Renal cortex interstitium (tissue), 11 donors: ENCODE data around the gene PTBP2. TPM values are rescaled to one million over a fixed set of nuclear protein-coding genes. Genes with fewer than 3 reads are reported as not detected.
"Not testable (repeated sequence)": the region's sequence is repeated elsewhere in the genome, so short reads cannot be mapped to it uniquely, and the experiment has no call there.

Experiments used
- DNase-seq, 11 donors: peaks; one replicate each; pipeline ENCODE4 v3.0.0-alpha.2; 2013; ENCODE audit warnings: low read depth in 9 of 11, low spot score in 4 of 11; ENCODE audit errors: extremely low read depth in 1 of 11
- polyA plus RNA-seq, 3 donors: library from polyadenylated mRNA; unstranded; fragments of 120-200 nt; gene quantifications; one replicate each; pipeline ENCODE4 v1.2.1, GENCODE V29; 2013; ENCODE audit not compliant: insufficient read length in 3 of 3

Gene PTBP2
- polyA plus RNA-seq, 3 donors, result 37.4 to 57.6 (median 49.2) TPM

GRCh38 chr1:96782206-96782605 is 60.6 kb downstream of the PTBP2 start:
- DNase-seq, result no peak

GRCh38 chr1:96782856-96783255 is 61.3 kb downstream of the PTBP2 start:
- no peak for DNase-seq

GRCh38 chr1:96790599-96790998 is 69.0 kb downstream of the PTBP2 start:
- DNase-seq, result no peak

DNA sequence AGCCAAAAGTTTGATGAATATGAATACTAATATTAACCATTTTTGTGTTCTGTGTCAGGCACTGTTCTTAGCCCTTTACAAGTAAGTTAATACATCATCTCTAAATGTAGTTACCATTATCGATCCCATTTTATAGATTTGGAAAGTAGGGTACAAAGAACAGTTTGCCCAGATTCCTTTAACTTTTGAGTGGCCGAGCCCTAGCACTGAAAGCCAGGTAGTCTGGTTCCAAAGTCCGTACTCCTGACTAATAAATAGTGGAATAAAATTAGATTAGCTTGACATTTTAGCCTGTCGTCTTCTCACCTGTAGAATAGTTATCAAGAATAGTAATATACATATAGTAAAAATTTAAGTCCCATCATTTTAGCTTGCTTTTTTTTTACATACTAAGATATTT is 70.6 kb downstream of the PTBP2 start:
- DNase-seq, result no peak

GRCh38 chr1:96801696-96802095 is 80.1 kb downstream of the PTBP2 start:
- DNase-seq, result not testable (repeated sequence)

GRCh38 chr1:96804648-96805047 is 83.1 kb downstream of the PTBP2 start:
- DNase-seq, result no peak

DNA sequence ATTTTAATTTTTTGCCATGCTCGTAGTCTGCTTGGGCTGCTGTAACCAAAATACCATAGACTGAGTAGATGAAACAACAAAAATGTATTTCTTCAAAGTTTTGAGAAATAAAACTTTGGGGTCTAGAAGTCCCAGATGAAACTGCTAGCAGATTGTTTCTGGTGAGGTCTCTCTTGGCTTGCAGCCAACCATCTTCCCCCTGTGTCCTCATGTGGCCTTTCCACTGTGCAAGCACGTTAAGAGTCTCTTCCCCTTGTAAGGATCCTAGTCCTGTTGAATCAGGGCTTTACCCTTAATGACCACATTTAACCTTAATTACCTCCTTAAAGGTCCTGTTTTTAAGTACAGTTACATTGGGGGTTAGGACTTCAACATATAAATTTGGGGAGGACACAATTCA is 86.6 kb downstream of the PTBP2 start:
- no peak for DNase-seq

DNA sequence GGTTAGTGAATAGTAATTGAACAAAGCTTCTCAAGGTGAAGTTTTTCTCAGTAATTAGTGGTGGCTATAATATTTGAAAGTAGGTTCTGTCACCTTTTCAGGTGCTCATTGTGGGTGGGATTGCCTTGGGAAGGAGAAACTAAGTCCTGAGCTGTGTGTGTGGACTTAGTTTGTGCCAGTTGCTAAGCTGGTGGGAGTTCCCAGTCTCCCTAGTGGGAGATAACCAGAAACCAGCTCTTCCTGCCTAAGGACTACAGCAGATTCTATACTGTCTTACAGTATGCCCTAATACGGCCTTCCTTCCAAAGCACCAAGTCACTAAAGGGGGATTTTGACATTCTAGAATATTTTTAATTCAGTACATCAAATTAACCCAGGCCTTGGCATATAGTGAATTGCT is 94.3 kb downstream of the PTBP2 start:
- DNase-seq, result no peak

DNA sequence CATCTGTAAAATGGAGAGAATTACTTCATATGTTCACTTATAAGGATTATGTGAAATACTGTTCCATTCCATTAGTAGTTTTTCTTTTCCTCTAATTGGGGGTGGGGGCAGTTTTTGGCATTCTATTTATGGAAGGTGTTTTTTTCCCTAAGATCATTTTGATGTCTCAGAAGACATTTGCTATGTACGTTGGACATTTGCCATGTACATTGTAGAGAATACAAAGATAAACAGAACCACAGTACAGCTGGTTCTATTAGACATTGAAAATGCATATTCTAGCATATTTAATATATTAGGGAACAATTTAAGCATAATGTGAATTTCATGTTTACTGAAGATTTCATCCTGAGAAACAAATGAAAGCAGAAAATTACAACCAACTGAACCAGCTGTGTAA is 98.5 kb downstream of the PTBP2 start:
- DNase-seq, result no peak

DNA sequence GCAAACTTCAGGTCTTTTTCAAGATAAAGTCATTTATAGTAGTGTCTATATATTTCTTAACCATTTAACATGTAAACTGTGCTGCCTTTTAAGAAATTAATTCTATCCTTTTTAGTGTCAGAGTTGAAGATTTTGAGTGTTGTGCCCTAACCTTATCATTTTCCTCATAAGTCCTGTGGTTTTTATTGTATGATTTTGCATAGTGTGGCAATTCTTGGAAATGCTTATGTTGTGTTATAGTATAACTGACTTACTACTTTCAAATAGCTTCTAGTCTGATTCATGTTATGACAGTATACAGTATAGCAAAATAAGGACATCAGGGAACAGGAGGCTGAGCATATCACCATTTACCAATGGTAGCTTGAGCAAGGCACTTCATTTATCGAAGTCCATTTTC is 99.1 kb downstream of the PTBP2 start:
- no peak for DNase-seq

- DNase-seq, result no peak
Measured at GRCh38 chr1:96825231-96825630, 103.6 kb downstream of the PTBP2 start.

GRCh38 chr1:96825950-96826576 is 104.5 kb downstream of the PTBP2 start:
- DNase-seq, result peak in 1 of 11 donors; percentile 14

GRCh38 chr1:96833376-96833775 is 111.8 kb downstream of the PTBP2 start:
- no peak for DNase-seq

GRCh38 chr1:96834986-96835385 is 113.4 kb downstream of the PTBP2 start:
- no peak for DNase-seq

DNA sequence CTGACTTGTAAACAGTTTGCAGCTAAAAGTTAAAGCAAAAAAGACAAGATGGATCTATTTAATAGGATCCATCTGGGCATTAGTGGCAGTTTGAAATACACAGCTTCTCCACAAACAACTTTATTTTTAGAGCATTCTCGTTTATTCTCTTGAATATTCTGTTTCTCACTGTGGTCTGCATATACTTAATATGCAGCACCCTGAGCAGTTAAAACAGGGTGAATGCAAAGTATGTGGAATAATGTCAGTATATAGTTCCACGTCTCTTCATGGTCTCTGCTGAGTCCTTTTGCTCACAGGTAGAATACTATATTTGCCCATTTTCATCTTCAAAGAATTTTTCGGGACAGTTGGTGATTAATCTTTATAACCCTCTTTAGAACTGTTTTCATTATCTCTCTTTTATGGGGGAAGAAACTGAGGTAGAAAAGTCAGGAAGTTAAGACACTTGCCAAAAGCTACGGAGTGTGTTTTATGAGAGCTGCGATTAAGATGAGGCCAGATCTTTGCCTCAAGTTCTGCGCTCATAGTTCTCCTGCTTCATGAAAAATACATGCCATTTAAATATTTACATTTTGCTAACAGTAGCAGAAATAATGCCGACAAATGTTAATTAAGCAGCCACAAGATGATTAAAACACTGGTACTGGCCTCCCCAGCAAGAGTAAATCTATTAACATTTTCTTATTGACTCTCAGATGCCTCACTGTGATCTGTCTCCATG is 115.6 kb downstream of the PTBP2 start:
- DNase-seq, result peak in 1 of 11 donors; percentile 17

DNA sequence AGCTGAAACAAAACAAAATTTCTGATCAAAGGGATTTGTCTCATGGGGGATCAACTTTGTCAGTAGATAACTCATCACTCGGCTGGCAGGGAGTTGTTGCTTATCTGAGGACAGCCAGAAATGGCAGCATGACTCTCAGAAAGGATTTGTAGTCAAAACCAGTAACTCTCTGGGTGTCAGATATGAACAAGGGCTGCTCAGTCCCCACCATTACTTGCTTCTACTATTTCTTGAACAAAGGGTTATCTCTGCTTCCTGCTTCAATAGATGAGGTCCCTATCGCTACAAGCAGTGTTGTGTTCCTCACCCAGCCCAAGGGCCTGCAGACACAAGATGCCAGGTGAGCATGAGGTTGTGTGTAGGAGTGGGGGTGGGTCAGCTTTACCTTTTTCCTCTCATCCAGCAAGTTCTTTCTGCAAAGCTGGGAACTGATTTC is 116.2 kb downstream of the PTBP2 start:
- DNase-seq, result no peak

DNA sequence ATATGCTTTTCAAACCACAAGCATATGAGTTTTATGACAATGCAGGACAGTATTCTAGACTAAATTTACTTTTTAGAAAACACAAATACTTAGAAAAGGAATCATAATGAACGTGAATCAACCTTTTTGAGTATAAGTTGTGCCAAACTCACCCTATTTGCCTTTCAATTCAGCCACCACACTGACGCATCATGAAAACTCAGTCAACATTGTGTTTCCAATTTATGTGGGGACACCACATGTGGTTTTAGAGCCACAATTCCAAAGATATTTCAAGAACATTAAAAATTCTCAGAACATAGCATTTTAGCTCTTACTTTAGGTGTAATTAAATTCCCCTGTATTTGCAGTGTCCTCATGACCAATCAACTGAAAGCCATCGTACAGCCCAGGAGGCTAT is 118.8 kb downstream of the PTBP2 start:
- DNase-seq, result no peak

GRCh38 chr1:96842215-96842614 is 120.6 kb downstream of the PTBP2 start:
- DNase-seq, result no peak

DNA sequence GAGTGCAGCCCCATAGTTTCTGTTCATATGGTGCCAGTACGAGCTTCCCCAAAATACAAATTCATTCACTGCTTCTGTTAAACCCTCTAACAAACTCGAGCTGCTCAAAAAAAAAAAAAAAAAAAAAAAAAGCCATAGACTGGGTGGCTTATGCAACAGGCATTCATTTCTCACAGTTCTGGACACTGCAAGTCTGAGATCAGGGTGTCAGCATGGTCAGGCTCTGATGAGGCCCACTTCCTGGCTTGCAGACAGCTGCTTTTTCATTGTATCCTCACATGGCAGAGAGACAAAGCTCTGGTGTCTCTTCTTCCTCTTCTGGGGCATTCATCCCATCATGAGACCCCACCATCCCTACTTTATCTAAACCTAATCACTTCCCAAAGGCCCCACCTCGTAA is 121.6 kb downstream of the PTBP2 start:
- no peak for DNase-seq

- no peak for DNase-seq
Measured at GRCh38 chr1:96843601-96844000, 122.0 kb downstream of the PTBP2 start.

GRCh38 chr1:96845464-96845863 is 123.9 kb downstream of the PTBP2 start:
- DNase-seq, result no peak
